Loucy (cell line): ENCODE data around the gene CPED1.

Experiments
- EZH2phosphoT487 ChIP-seq: fragments of 200-600 bp; IDR thresholded peaks from 2 replicates; pipeline ENCODE4 v1.6.1; 2018; ENCODE audit warnings: antibody characterized with exemption, mild to moderate bottlenecking, moderate library complexity, borderline replicate concordance
- TF ChIP-seq, protein P1 (sequence below): fragments of 200-600 bp; sonication (generic); conservative IDR thresholded peaks from 2 replicates; pipeline ENCODE4 v1.5.1; 2014; ENCODE audit warnings: mild to moderate bottlenecking, antibody characterized with exemption, low read length

DNA sequence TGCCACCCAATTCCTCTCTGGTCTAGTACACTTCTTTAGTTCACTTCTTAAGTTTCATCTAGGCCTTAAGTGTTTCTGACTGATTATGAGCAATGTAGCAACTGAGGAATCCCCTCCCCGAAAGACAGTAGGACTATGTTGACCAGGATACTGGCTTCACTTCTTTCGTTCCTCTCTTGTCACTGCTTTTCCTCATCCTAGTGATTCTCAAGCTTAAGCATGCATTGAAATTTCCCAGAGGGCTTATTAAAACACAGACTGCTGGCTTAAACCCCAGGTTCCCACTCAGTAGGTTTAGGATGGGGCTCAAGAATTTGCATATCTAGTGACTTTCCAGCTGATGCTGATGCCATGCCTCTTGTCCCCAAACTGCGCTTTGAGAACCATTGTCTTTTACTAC is 175.7 kb downstream of the CPED1 start:
- TF ChIP-seq, protein P1, sequence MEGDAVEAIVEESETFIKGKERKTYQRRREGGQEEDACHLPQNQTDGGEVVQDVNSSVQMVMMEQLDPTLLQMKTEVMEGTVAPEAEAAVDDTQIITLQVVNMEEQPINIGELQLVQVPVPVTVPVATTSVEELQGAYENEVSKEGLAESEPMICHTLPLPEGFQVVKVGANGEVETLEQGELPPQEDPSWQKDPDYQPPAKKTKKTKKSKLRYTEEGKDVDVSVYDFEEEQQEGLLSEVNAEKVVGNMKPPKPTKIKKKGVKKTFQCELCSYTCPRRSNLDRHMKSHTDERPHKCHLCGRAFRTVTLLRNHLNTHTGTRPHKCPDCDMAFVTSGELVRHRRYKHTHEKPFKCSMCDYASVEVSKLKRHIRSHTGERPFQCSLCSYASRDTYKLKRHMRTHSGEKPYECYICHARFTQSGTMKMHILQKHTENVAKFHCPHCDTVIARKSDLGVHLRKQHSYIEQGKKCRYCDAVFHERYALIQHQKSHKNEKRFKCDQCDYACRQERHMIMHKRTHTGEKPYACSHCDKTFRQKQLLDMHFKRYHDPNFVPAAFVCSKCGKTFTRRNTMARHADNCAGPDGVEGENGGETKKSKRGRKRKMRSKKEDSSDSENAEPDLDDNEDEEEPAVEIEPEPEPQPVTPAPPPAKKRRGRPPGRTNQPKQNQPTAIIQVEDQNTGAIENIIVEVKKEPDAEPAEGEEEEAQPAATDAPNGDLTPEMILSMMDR: no peak
- TF ChIP-seq EZH2phosphoT487: no peak
